Right lobe of liver (tissue), 4 donors: ENCODE data around the gene KCNMA1.

Source experiments
- CTCF ChIP-seq, 4 donors: fragments of 200-600 bp in 3 of 4; fragments of 450-650 bp in 1 of 4; IDR thresholded peaks; one replicate each; pipeline versions ENCODE4 v1.5.1 to v1.8.0; 2016 to 2022; ENCODE audit warnings: antibody characterized with exemption in 4 of 4, mild to moderate bottlenecking in 2 of 4
- POLR2A ChIP-seq: fragments of 450-650 bp; IDR thresholded peaks from one replicate; pipeline ENCODE4 v1.6.1; 2017; ENCODE audit warnings: antibody characterized with exemption, mild to moderate bottlenecking
- donor health status: DM: no; HTN: no; CAD: no.
- donor health status: DM: no; HTN: no; CAD: no.
- donor health status: DM: no; HTN: yes; CAD: no.

GRCh38 chr10:76882796-76883195 lies 754.8 kb downstream of the KCNMA1 start:
- TF ChIP-seq CTCF (IDR thresholded peaks at IDR 0.05) (no peak), POLR2A (no peak)
